H9 (cell line): Measurements from ENCODE around the gene ADAMTS8. TPM values are rescaled to one million over a fixed set of nuclear protein-coding genes. Genes with fewer than 3 reads are reported as not detected.

ENCODE experiments used
- DNase-seq: peaks from one replicate; pipeline ENCODE4 v3.0.0-alpha.2; 2017
- H2AFZ ChIP-seq: one replicate; pipeline ENCODE4 v1.6.1; 2013; ENCODE audit warnings: mild to moderate bottlenecking, low read length, control low read depth, moderate library complexity
- H2AK5ac ChIP-seq: 2 replicates; pipeline ENCODE4 v1.6.1; 2013; ENCODE audit warnings: low read length, control low read depth, mixed read lengths; ENCODE audit not compliant: insufficient read length
- H2BK120ac ChIP-seq: one replicate; pipeline ENCODE4 v1.6.1; 2013; ENCODE audit warnings: low read depth, mild to moderate bottlenecking, low read length, control low read depth, inconsistent platforms; ENCODE audit not compliant: poor library complexity, severe bottlenecking
- H2BK12ac ChIP-seq: 2 replicates; pipeline ENCODE4 v1.6.1; 2013; ENCODE audit warnings: low read length, control low read depth, mixed read lengths, low read depth; ENCODE audit not compliant: insufficient read length
- H2BK15ac ChIP-seq: 2 replicates; pipeline ENCODE4 v1.6.1; 2013; ENCODE audit warnings: low read depth, low read length, control low read depth
- H2BK20ac ChIP-seq: one replicate; pipeline ENCODE4 v1.6.1; 2013; ENCODE audit warnings: low read depth, mild to moderate bottlenecking, low read length, control low read depth, inconsistent platforms; ENCODE audit not compliant: poor library complexity, severe bottlenecking
- H2BK5ac ChIP-seq: 2 replicates; pipeline ENCODE4 v1.6.1; 2013; ENCODE audit warnings: low read length, control low read depth, mixed read lengths; ENCODE audit not compliant: insufficient read length
- H3K14ac ChIP-seq: 2 replicates; pipeline ENCODE4 v1.6.1; 2013; ENCODE audit warnings: low read length, control low read depth; ENCODE audit not compliant: insufficient read depth
- H3K18ac ChIP-seq: 2 replicates; pipeline ENCODE4 v1.6.1; 2013; ENCODE audit warnings: low read depth, mild to moderate bottlenecking, mixed read lengths, low read length, control low read depth; ENCODE audit not compliant: insufficient read length
- H3K23ac ChIP-seq: 2 replicates; pipeline ENCODE4 v1.6.1; 2013; ENCODE audit warnings: low read length, control low read depth, mixed read lengths, low read depth; ENCODE audit not compliant: insufficient read length
- H3K23me2 ChIP-seq: 2 replicates; pipeline ENCODE4 v1.6.1; 2013; ENCODE audit warnings: low read depth, mild to moderate bottlenecking, mixed read lengths, low read length, control low read depth; ENCODE audit not compliant: insufficient read length, poor library complexity, severe bottlenecking
- H3K27ac ChIP-seq: 2 replicates; pipeline ENCODE4 v1.5.1; 2013; ENCODE audit warnings: low read length, control low read depth, mixed read lengths, low read depth; ENCODE audit not compliant: insufficient read length
- H3K27me3 ChIP-seq: 2 replicates; pipeline ENCODE4 v1.6.1; 2013; ENCODE audit warnings: low read length, control low read depth, inconsistent platforms; ENCODE audit not compliant: insufficient read depth
- H3K4ac ChIP-seq: 2 replicates; pipeline ENCODE4 v1.6.1; 2013; ENCODE audit warnings: low read depth, mild to moderate bottlenecking, control low read depth, inconsistent platforms, low read length, moderate library complexity
- H3K4me1 ChIP-seq: 2 replicates; pipeline ENCODE4 v1.6.1; 2013; ENCODE audit warnings: low read length, control low read depth, inconsistent platforms; ENCODE audit not compliant: insufficient read depth
- H3K4me2 ChIP-seq: 2 replicates; pipeline ENCODE4 v1.6.1; 2013; ENCODE audit warnings: low read length, control low read depth, mixed read lengths; ENCODE audit not compliant: insufficient read length, insufficient read depth
- H3K56ac ChIP-seq: 2 replicates; pipeline ENCODE4 v1.6.1; 2013; ENCODE audit warnings: low read depth, mild to moderate bottlenecking, mixed read lengths, low read length, control low read depth; ENCODE audit not compliant: insufficient read length
- H3K79me1 ChIP-seq: 2 replicates; pipeline ENCODE4 v1.6.1; 2013; ENCODE audit warnings: low read depth, mild to moderate bottlenecking, moderate library complexity, low read length, control low read depth, inconsistent platforms; ENCODE audit not compliant: insufficient read depth, poor library complexity, severe bottlenecking
- H3K79me2 ChIP-seq: 2 replicates; pipeline ENCODE4 v1.6.1; 2013; ENCODE audit warnings: low read length, control low read depth, inconsistent platforms; ENCODE audit not compliant: insufficient read depth
- H3K9ac ChIP-seq: 2 replicates; pipeline ENCODE4 v1.6.1; 2013; ENCODE audit warnings: low read length, control low read depth, mixed read lengths; ENCODE audit not compliant: insufficient read length; ENCODE audit errors: extremely low read depth
- H3K9me3 ChIP-seq: one replicate; pipeline ENCODE4 v1.6.1; 2013; ENCODE audit warnings: low read depth, low read length, inconsistent platforms; ENCODE audit not compliant: control insufficient read depth
- H3T11ph ChIP-seq: one replicate; pipeline ENCODE4 v1.6.1; 2013; ENCODE audit warnings: mild to moderate bottlenecking, low read length, control low read depth, inconsistent platforms
- H4K20me1 ChIP-seq: one replicate; pipeline ENCODE4 v1.6.1; 2013; ENCODE audit not compliant: control insufficient read depth, insufficient read length, insufficient read depth
- H4K5ac ChIP-seq: 2 replicates; pipeline ENCODE4 v1.6.1; 2013; ENCODE audit warnings: low read depth, mild to moderate bottlenecking, mixed read lengths, low read length, control low read depth; ENCODE audit not compliant: insufficient read length
- H4K8ac ChIP-seq: replicated peaks from 2 replicates; pipeline ENCODE4 v1.6.1; 2013; ENCODE audit warnings: low read length, control low read depth, mixed read lengths, low read depth; ENCODE audit not compliant: insufficient read length
- H4K91ac ChIP-seq: 2 replicates; pipeline ENCODE4 v1.6.1; 2013; ENCODE audit warnings: low read depth, mild to moderate bottlenecking, moderate library complexity, mixed read lengths, low read length, control low read depth; ENCODE audit not compliant: insufficient read length
- H3K27ac Mint-ChIP-seq, 3 experiments: 2 replicates in 2 of 3; 3 replicates in 1 of 3; pipeline ENCODE4 v1.8.0; 2020 to 2021; ENCODE audit warnings: mixed read lengths in 3 of 3, mild to moderate bottlenecking in 1 of 3, moderate library complexity in 1 of 3
- H3K27me3 Mint-ChIP-seq: 2 replicates; pipeline ENCODE4 v1.8.0; 2021; ENCODE audit warnings: low read depth, mild to moderate bottlenecking, moderate library complexity, mixed read lengths
- H3K36me3 Mint-ChIP-seq, 3 experiments: 2 replicates in 2 of 3; 3 replicates in 1 of 3; pipeline ENCODE4 v1.8.0; 2020 to 2021; ENCODE audit warnings: low read depth in 3 of 3, mixed read lengths in 3 of 3; ENCODE audit not compliant: insufficient read depth in 1 of 3
- H3K4me1 Mint-ChIP-seq, 2 experiments: 2 replicates each; pipeline ENCODE4 v1.8.0; 2020; ENCODE audit warnings: mixed read lengths in 2 of 2
- H3K4me3 Mint-ChIP-seq, 2 experiments: 2 replicates in 1 of 2; 3 replicates in 1 of 2; pipeline ENCODE4 v1.8.0; 2020 to 2021; ENCODE audit warnings: mild to moderate bottlenecking in 2 of 2, mixed read lengths in 2 of 2, moderate library complexity in 1 of 2
- H3K9me3 Mint-ChIP-seq, 2 experiments: 2 replicates in 1 of 2; 3 replicates in 1 of 2; pipeline ENCODE4 v1.8.0; 2020; ENCODE audit warnings: mild to moderate bottlenecking in 2 of 2, mixed read lengths in 2 of 2, moderate library complexity in 1 of 2
- WGBS: extraction: QIAGEN DNeasy Blood & Tissue Kit; methylation state at CpG from one replicate; pipeline ENCODE4 v1.1.7; 2013; ENCODE audit warnings: missing lambda C conversion rate, low lambda C conversion rate, mixed read lengths; ENCODE audit not compliant: insufficient read length; ENCODE audit errors: extremely low coverage; 5-methylcytosine and 5-hydroxymethylcytosine counted together
- total RNA-seq: library from RNA; stranded (reverse); gene quantifications from 2 replicates; pipeline ENCODE4 v1.2.1, GENCODE V29; 2021
- TF ChIP-seq, protein P1 (sequence below): fragments of 200-600 bp; sonication (generic); conservative IDR thresholded peaks from 3 replicates; pipeline ENCODE4 v1.8.0; 2021; ENCODE audit warnings: antibody characterized with exemption, mild to moderate bottlenecking

ADAMTS8 gene
- total RNA-seq, 1 experiment from 2014 or later = 5.0 TPM

DNA sequence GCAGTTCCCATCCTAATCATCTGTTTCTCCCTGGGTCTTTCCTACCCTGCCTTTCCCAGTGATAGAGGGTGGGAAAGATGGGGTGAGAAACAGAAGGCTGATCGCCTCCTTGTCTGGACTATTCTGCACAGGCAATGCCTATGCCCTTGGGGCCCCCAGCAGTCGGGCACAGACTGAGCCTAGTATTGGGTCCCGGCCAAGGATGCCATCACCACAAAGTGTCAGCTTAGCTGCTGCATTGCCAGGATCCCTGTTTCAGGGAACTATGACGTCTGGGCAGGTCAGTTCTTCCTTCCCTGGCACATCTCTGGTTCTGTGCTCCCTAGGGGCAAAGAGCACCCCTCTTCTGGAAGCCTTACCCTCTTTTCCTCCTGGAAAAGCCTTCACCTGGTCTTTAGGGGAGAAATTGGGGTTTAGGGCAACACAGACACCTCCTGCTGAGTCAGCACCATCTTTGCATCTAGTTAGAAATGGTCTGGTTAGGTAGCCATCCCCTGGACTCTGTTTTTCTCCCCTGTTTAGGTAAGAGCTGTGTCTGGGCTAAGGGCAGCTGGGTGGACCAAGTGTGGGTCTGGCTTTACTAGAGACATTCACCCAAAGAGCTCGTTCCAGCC is 2.1 kb downstream of the ADAMTS8 start:
- DNase-seq = no peak
- no CpG with 5 or more reads among the region's 5 CpGs for WGBS
- H3K27me3 ChIP-seq = peaks cover 12% of the 10 kb centered on the region

More for the DNA sequence above, 2.1 kb downstream of the ADAMTS8 start:
- peak overlapping the region; percentile 23 for H3K4me2 ChIP-seq
- no peak overlapping the region for H3K4ac ChIP-seq
- no peak overlapping the region for H4K91ac ChIP-seq
- H3K79me2 ChIP-seq = no peaks in the 10 kb centered on the region
- H3T11ph ChIP-seq = no peak overlapping the region
- H2BK5ac ChIP-seq = no peak overlapping the region
- no peak overlapping the region for H2AFZ ChIP-seq
- Mint-ChIP-seq H3K9me3 (peaks cover 0 to 2% of the 10 kb centered on the region in 2 experiments; a peak in 2 of 5 replicates), H3K4me1 (peaks cover 18 to 24% of the 10 kb centered on the region in 2 experiments), H3K4me3 (peak overlapping the region; percentile 55 to 82; a peak in 3 of 5 replicates), H3K27ac (no peak overlapping the region), H3K27me3 (peaks cover 55% of the 10 kb centered on the region), H3K36me3 (peaks cover 0 to 21% (median 2%) of the 10 kb centered on the region in 3 experiments; a peak in 4 of 7 replicates)
- H3K18ac ChIP-seq = no peak overlapping the region
- H2BK15ac ChIP-seq = no peak overlapping the region
- no peaks in the 10 kb centered on the region for H3K79me1 ChIP-seq
- no peak overlapping the region for H2AK5ac ChIP-seq
- H4K5ac ChIP-seq = no peak overlapping the region
- H3K56ac ChIP-seq = no peak overlapping the region
- TF ChIP-seq, protein P1, sequence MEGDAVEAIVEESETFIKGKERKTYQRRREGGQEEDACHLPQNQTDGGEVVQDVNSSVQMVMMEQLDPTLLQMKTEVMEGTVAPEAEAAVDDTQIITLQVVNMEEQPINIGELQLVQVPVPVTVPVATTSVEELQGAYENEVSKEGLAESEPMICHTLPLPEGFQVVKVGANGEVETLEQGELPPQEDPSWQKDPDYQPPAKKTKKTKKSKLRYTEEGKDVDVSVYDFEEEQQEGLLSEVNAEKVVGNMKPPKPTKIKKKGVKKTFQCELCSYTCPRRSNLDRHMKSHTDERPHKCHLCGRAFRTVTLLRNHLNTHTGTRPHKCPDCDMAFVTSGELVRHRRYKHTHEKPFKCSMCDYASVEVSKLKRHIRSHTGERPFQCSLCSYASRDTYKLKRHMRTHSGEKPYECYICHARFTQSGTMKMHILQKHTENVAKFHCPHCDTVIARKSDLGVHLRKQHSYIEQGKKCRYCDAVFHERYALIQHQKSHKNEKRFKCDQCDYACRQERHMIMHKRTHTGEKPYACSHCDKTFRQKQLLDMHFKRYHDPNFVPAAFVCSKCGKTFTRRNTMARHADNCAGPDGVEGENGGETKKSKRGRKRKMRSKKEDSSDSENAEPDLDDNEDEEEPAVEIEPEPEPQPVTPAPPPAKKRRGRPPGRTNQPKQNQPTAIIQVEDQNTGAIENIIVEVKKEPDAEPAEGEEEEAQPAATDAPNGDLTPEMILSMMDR = no peak
- H3K14ac ChIP-seq = no peak overlapping the region
- H4K20me1 ChIP-seq = no peaks in the 10 kb centered on the region
- no peak overlapping the region for H3K23ac ChIP-seq
- no peak overlapping the region for H3K9ac ChIP-seq
- peaks cover 3% of the 10 kb centered on the region; the same call in 1 of the 2 replicates for H3K4me1 ChIP-seq
- no peak overlapping the region for H4K8ac ChIP-seq
- no peak overlapping the region for H3K27ac ChIP-seq
- no peak overlapping the region for H2BK120ac ChIP-seq
- peaks cover 11% of the 10 kb centered on the region for H3K23me2 ChIP-seq
- H3K9me3 ChIP-seq = no peaks in the 10 kb centered on the region
- H2BK12ac ChIP-seq = no peak overlapping the region
- H2BK20ac ChIP-seq = no peak overlapping the region
